Measurements from ENCODE around the gene ZNF521.

- no peak for TF ChIP-seq REST (IDR thresholded peaks at IDR 0.05; ENCODE audit: insufficient read depth in 1 of 2, low read depth in 2 of 2, low read length in 2 of 2)
- no peak for TF ChIP-seq TAF1 (IDR thresholded peaks at IDR 0.05; ENCODE audit: borderline replicate concordance, insufficient read depth, low read length)
- no peak for TF ChIP-seq POLR2AphosphoS5 (IDR thresholded peaks at IDR 0.05; ENCODE audit: low read depth, low read length)
- TF ChIP-seq SIN3A (IDR thresholded peaks at IDR 0.05; ENCODE audit: borderline replicate concordance, insufficient read depth, low read length): no peak
Observed at GRCh38 chr18:25133879-25134278, 218.1 kb downstream of the ZNF521 start.

Measured in PFSK-1 (cell line).